ENCODE data around the gene DLG1. TPM values are rescaled to one million over a fixed set of nuclear protein-coding genes. Genes with fewer than 3 reads are reported as not detected.
A peak's percentile ranks its signal among the peaks of the same experiment; 100 is the strongest.

Gene DLG1
- total and polyA plus RNA-seq, 7 experiments from 2014 or later, result 27.9 to 96.5 (median 85.9) TPM

GRCh38 chr3:197003461-197004385 lies 294.7 kb downstream of the DLG1 start:
- intact Hi-C loops (cut with micrococcal nuclease), result loop anchor here (1.0 to 2.0 kb wide), 3 partner anchors 26 to 61 kb away; partner anchors contain the start of genes MELTF (in 1 of the 2) and NCBP2 (in 1 of the 2)
- H3K27me3 Mint-ChIP-seq, result peaks cover 0 to 2% (median 0%) of the 10 kb centered on the region in 5 donors
- H3K9me3 Mint-ChIP-seq, result peaks cover 0 to 3% (median 0%) of the 10 kb centered on the region in 11 donors
- ChIA-PET POLR2A (interaction anchor here (0.6 to 0.7 kb wide), 2 partner anchors 27 to 1479 kb away, joined by 3 to 4 read pairs; no protein-coding TSS in a partner anchor), CTCF (interaction anchor here (1.5 kb wide), 1 partner anchor 26 kb away, joined by 6 read pairs; the partner anchor contains the start of gene MELTF)
- H3K4me3 Mint-ChIP-seq, result peak overlapping the region; percentile 70 to 91 (median 86)
- peak in 1 of 9 donors; percentile 19 for DNase-seq
- Histone ChIP-seq H3K9me3 (ENCODE audit: control insufficient read depth in 2 of 3, low read length in 3 of 3) (no peaks in the 10 kb centered on the region), H3K4me3 (ENCODE audit: low read length) (peak overlapping the region; percentile 35), H3K36me3 (ENCODE audit: control insufficient read depth in 2 of 3, insufficient read depth in 3 of 3, low read length in 3 of 3) (no peaks in the 10 kb centered on the region), H3K4me1 (ENCODE audit: control insufficient read depth in 2 of 2, insufficient read depth in 2 of 2, low read length in 2 of 2) (peaks cover 8% of the 10 kb centered on the region in 2 donors), H3K27ac (ENCODE audit: low read depth, low read length) (peak overlapping the region; percentile 59), H3K27me3 (ENCODE audit: control insufficient read depth in 2 of 2, insufficient read depth in 2 of 2, low read length in 2 of 2) (no peaks in the 10 kb centered on the region)
- H3K4me1 Mint-ChIP-seq, result peaks cover 4 to 19% (median 13%) of the 10 kb centered on the region in 7 donors
- H3K36me3 Mint-ChIP-seq, result peaks cover 0 to 1% (median 0%) of the 10 kb centered on the region in 5 donors
- no peak for ATAC-seq
- peak overlapping the region; percentile 51 to 85 (median 67) for H3K27ac Mint-ChIP-seq

GRCh38 chr3:197002701-197003454 lies 295.5 kb downstream of the DLG1 start:
- Histone ChIP-seq H3K4me1 (ENCODE audit: control insufficient read depth in 2 of 2, insufficient read depth in 2 of 2, low read length in 2 of 2) (peaks cover 8% of the 10 kb centered on the region in 2 donors), H3K4me3 (ENCODE audit: low read length) (peak overlapping the region; percentile 33), H3K9me3 (ENCODE audit: control insufficient read depth in 2 of 3, low read length in 3 of 3) (no peaks in the 10 kb centered on the region), H3K27me3 (ENCODE audit: control insufficient read depth in 2 of 2, insufficient read depth in 2 of 2, low read length in 2 of 2) (no peaks in the 10 kb centered on the region), H3K27ac (ENCODE audit: low read depth, low read length) (peak overlapping the region; percentile 57), H3K36me3 (ENCODE audit: control insufficient read depth in 2 of 3, insufficient read depth in 3 of 3, low read length in 3 of 3) (no peaks in the 10 kb centered on the region)
- ChIA-PET CTCF (interaction anchor here (0.6 to 1.5 kb wide), 3 partner anchors 16 to 186 kb away, joined by 3 to 6 read pairs (median 3); partner anchors contain the start of gene MELTF), POLR2A (interaction anchor here (0.6 to 0.7 kb wide), 2 partner anchors 28 to 710 kb away, joined by 4 read pairs; no protein-coding TSS in a partner anchor)
- peaks cover 0 to 2% (median 0%) of the 10 kb centered on the region in 5 donors for H3K27me3 Mint-ChIP-seq
- H3K4me1 Mint-ChIP-seq, result peaks cover 4 to 19% (median 13%) of the 10 kb centered on the region in 7 donors
- H3K27ac Mint-ChIP-seq, result peak overlapping the region in 3 of 9 donors; percentile 58 to 74 (median 62)
- H3K36me3 Mint-ChIP-seq, result peaks cover 0 to 1% (median 0%) of the 10 kb centered on the region in 5 donors
- peaks cover 0 to 3% (median 0%) of the 10 kb centered on the region in 11 donors for H3K9me3 Mint-ChIP-seq
- H3K4me3 Mint-ChIP-seq, result peak overlapping the region in 4 of 10 donors; percentile 70 to 80 (median 80)
- ATAC-seq (peak; percentile 87), DNase-seq (peak; percentile 60 to 91 (median 77))
- intact Hi-C loops (cut with micrococcal nuclease), result loop anchor here (1.0 to 2.0 kb wide), 6 partner anchors 26 to 507 kb away; partner anchors contain the start of genes MELTF (in 2 of the 2), NCBP2 (in 1 of the 2) and SENP5 (in 1 of the 2)

GRCh38 chr3:197001972-197002700 lies 296.3 kb downstream of the DLG1 start:
- Mint-ChIP-seq H3K27me3 (peaks cover 0 to 2% (median 0%) of the 10 kb centered on the region in 5 donors), H3K27ac (peak overlapping the region; percentile 43 to 92 (median 81)), H3K9me3 (peaks cover 0 to 3% (median 0%) of the 10 kb centered on the region in 11 donors), H3K4me1 (peaks cover 4 to 19% (median 13%) of the 10 kb centered on the region in 7 donors), H3K4me3 (peak overlapping the region; percentile 59 to 90 (median 82)), H3K36me3 (peaks cover 0 to 1% (median 0%) of the 10 kb centered on the region in 5 donors)
- Histone ChIP-seq H3K27me3 (ENCODE audit: control insufficient read depth in 2 of 2, insufficient read depth in 2 of 2, low read length in 2 of 2) (no peaks in the 10 kb centered on the region), H3K9me3 (ENCODE audit: control insufficient read depth in 2 of 3, low read length in 3 of 3) (no peaks in the 10 kb centered on the region), H3K27ac (ENCODE audit: low read depth, low read length) (peak overlapping the region; percentile 57), H3K4me1 (ENCODE audit: control insufficient read depth in 2 of 2, insufficient read depth in 2 of 2, low read length in 2 of 2) (peaks cover 8% of the 10 kb centered on the region in 2 donors), H3K4me3 (ENCODE audit: low read length) (peak overlapping the region; percentile 33), H3K36me3 (ENCODE audit: control insufficient read depth in 2 of 3, insufficient read depth in 3 of 3, low read length in 3 of 3) (no peaks in the 10 kb centered on the region)
- ATAC-seq (no peak), DNase-seq (peak in 1 of 9 donors; percentile 16)
- intact Hi-C loops (cut with micrococcal nuclease), result loop anchor here (1.0 to 2.0 kb wide), 6 partner anchors 27 to 508 kb away; partner anchors contain the start of genes MELTF (in 1 of the 2), NCBP2 (in 1 of the 2) and SENP5 (in 1 of the 2)
- ChIA-PET POLR2A (interaction anchor here (0.6 kb wide), 1 partner anchor 711 kb away, joined by 4 read pairs; no protein-coding TSS in a partner anchor), CTCF (interaction anchor here (0.6 to 1.5 kb wide), 4 partner anchors 17 to 187 kb away, joined by 3 to 6 read pairs (median 3); partner anchors contain the start of gene MELTF)

GRCh38 chr3:197001106-197001971 lies 297.1 kb downstream of the DLG1 start:
- H3K4me3 ChIP-seq (ENCODE audit: low read length), result no peak overlapping the region
- peaks cover 4 to 19% (median 13%) of the 10 kb centered on the region in 7 donors for H3K4me1 Mint-ChIP-seq
- DNase-seq, result no peak

GRCh38 chr3:197000211-197000610 lies 298.2 kb downstream of the DLG1 start:
- Histone ChIP-seq H3K27ac (ENCODE audit: low read depth, low read length) (no peak overlapping the region), H3K4me3 (ENCODE audit: low read length) (no peak overlapping the region), H3K27me3 (ENCODE audit: control insufficient read depth in 2 of 2, insufficient read depth in 2 of 2, low read length in 2 of 2) (no peaks in the 10 kb centered on the region), H3K4me1 (ENCODE audit: control insufficient read depth in 2 of 2, insufficient read depth in 2 of 2, low read length in 2 of 2) (peaks cover 8% of the 10 kb centered on the region in 2 donors), H3K9me3 (ENCODE audit: control insufficient read depth in 2 of 3, low read length in 3 of 3) (no peaks in the 10 kb centered on the region), H3K36me3 (ENCODE audit: control insufficient read depth in 2 of 3, insufficient read depth in 3 of 3, low read length in 3 of 3) (no peaks in the 10 kb centered on the region)
- H3K27ac Mint-ChIP-seq, result peak overlapping the region in 2 of 9 donors; percentile 25 to 32
- peaks cover 0 to 1% (median 0%) of the 10 kb centered on the region in 5 donors for H3K36me3 Mint-ChIP-seq
- peaks cover 3 to 19% (median 13%) of the 10 kb centered on the region in 7 donors for H3K4me1 Mint-ChIP-seq
- ChIA-PET POLR2A (no interaction called here), CTCF (no interaction called here)
- intact Hi-C loops (cut with micrococcal nuclease), result no loop called here
- H3K4me3 Mint-ChIP-seq, result no peak overlapping the region
- ATAC-seq, result no peak
- peaks cover 0 to 2% (median 0%) of the 10 kb centered on the region in 5 donors for H3K27me3 Mint-ChIP-seq
- no peak for DNase-seq
- peaks cover 0 to 3% (median 0%) of the 10 kb centered on the region in 11 donors for H3K9me3 Mint-ChIP-seq

More at GRCh38 chr3:197001106-197001971, 297.1 kb downstream of the DLG1 start:
- Mint-ChIP-seq H3K36me3 (peaks cover 0 to 1% (median 0%) of the 10 kb centered on the region in 5 donors), H3K27ac (peak overlapping the region; percentile 43 to 92 (median 81)), H3K9me3 (peaks cover 0 to 3% (median 0%) of the 10 kb centered on the region in 11 donors), H3K27me3 (peaks cover 0 to 2% (median 0%) of the 10 kb centered on the region in 5 donors), H3K4me3 (peak overlapping the region; percentile 59 to 90 (median 82))
- ChIA-PET POLR2A (no interaction called here), CTCF (interaction anchor here (1.3 kb wide), 1 partner anchor 187 kb away, joined by 3 read pairs; no protein-coding TSS in a partner anchor)
- peaks cover 8% of the 10 kb centered on the region in 2 donors for H3K4me1 ChIP-seq (ENCODE audit: control insufficient read depth in 2 of 2, insufficient read depth in 2 of 2, low read length in 2 of 2)
- no peaks in the 10 kb centered on the region for H3K36me3 ChIP-seq (ENCODE audit: control insufficient read depth in 2 of 3, insufficient read depth in 3 of 3, low read length in 3 of 3)
- no peaks in the 10 kb centered on the region for H3K9me3 ChIP-seq (ENCODE audit: control insufficient read depth in 2 of 3, low read length in 3 of 3)
- intact Hi-C loops (cut with micrococcal nuclease), result no loop called here
- H3K27me3 ChIP-seq (ENCODE audit: control insufficient read depth in 2 of 2, insufficient read depth in 2 of 2, low read length in 2 of 2), result no peaks in the 10 kb centered on the region
- H3K27ac ChIP-seq (ENCODE audit: low read depth, low read length), result no peak overlapping the region
- ATAC-seq, result no peak

Data from naive thymus-derived CD4-positive, alpha-beta T cell (primary cell).